ENCODE measurements around the gene PDE4DIP. TPM values are rescaled to one million over a fixed set of nuclear protein-coding genes. Genes with fewer than 3 reads are reported as not detected.
"Not testable (repeated sequence)": the region's sequence is repeated elsewhere in the genome, so short reads cannot be mapped to it uniquely, and the experiment has no call there.

Gene PDE4DIP
- total RNA-seq, 1 experiment from 2014 or later, result 36.5 TPM

DNA sequence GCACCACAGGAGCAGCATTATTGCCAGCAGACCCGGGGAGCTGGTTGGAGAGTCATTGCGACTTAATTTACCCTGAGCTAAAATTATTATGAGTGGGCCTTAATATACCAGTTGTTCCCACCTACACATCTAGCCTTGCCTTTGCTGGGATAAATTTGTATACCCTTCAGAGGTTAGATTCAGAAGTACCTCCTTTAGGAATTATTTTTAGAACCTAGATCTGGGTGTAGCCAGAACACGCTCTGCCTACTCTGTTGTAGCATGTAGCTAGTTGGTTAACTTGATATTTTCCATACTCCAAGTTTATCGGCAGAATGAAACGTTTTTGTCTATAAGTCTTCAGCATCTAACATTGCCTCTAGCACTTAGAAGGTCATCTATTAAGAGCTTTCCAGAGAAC lies 9.1 kb downstream of the PDE4DIP start:
- H3K27ac ChIP-seq; H3K9me3 ChIP-seq (replicated peaks); DNase-seq (ENCODE audit: low read depth in 1 of 2, low spot score in 2 of 2); H3K4me1 ChIP-seq (replicated peaks); H3K4me3 ChIP-seq; H3K36me3 ChIP-seq; H3K27me3 ChIP-seq (replicated peaks): not testable (repeated sequence)

DNA sequence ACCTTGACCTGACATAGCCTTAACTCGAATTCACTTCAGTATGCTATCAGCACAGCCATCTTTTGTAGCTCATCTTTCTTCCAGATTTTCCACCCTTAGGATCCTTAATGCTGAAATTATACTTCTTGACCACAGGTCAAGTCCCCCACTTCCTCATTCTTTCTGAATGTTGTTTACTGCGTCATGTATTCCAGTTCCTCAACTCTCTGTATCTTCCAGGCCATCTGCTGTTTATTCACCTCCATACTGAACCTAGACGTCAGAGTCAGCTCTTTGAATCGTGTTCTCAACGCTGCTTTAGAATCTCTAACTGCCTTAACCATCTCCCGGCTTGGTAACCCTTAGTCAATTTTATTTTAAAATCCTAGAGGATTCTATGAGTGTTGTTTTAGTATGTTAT lies 9.8 kb downstream of the PDE4DIP start:
- H3K9me3 ChIP-seq (replicated peaks); H3K27me3 ChIP-seq (replicated peaks); H3K4me1 ChIP-seq (replicated peaks); DNase-seq (ENCODE audit: low read depth in 1 of 2, low spot score in 2 of 2); H3K4me3 ChIP-seq; H3K27ac ChIP-seq; H3K36me3 ChIP-seq: not testable (repeated sequence)

DNA sequence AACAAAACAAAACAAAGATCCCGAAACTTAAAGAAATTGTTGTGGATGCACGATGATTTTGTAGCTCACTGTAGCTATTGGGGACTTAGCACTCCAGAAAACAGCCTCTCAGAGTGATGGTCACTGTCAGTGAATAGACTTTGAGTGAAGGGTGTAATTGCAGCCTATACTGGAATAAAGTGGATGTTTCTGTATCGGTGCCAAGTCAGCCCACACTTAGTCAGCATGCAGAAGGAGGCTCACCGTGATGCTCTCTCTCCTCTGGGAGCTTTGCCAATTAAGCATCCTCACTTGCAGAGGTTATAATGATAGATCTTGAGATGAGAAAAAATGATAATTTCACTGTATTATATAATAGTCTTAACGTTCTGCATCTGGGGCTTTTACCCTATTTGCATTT lies 11.1 kb downstream of the PDE4DIP start:
- not testable (repeated sequence) for H3K4me3 ChIP-seq; DNase-seq (ENCODE audit: low read depth in 1 of 2, low spot score in 2 of 2); H3K27ac ChIP-seq; H3K9me3 ChIP-seq (replicated peaks); H3K4me1 ChIP-seq (replicated peaks); H3K36me3 ChIP-seq; H3K27me3 ChIP-seq (replicated peaks)

DNA sequence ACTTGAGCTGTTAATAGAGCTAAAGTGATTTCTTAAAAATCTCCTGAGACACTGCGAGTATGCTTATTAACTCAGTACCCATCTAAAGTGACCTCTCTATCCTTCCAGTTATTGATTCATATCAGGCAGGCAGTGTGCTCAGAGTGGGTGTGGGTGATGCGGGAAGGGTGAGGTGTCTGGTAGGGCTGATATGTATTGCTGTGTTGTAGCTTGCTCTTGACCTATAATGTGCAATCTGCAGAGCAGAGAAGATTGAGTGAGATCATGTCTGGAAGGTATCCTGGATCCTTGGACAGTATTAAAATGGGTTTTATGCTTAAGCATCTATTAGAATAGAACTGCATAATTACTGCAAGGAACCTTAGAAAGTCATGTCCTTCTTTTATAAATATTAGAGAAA lies 15.8 kb downstream of the PDE4DIP start:
- H3K4me1 ChIP-seq (replicated peaks); H3K27me3 ChIP-seq (replicated peaks); H3K9me3 ChIP-seq (replicated peaks); DNase-seq (ENCODE audit: low read depth in 1 of 2, low spot score in 2 of 2); H3K27ac ChIP-seq; H3K4me3 ChIP-seq; H3K36me3 ChIP-seq: not testable (repeated sequence)

DNA sequence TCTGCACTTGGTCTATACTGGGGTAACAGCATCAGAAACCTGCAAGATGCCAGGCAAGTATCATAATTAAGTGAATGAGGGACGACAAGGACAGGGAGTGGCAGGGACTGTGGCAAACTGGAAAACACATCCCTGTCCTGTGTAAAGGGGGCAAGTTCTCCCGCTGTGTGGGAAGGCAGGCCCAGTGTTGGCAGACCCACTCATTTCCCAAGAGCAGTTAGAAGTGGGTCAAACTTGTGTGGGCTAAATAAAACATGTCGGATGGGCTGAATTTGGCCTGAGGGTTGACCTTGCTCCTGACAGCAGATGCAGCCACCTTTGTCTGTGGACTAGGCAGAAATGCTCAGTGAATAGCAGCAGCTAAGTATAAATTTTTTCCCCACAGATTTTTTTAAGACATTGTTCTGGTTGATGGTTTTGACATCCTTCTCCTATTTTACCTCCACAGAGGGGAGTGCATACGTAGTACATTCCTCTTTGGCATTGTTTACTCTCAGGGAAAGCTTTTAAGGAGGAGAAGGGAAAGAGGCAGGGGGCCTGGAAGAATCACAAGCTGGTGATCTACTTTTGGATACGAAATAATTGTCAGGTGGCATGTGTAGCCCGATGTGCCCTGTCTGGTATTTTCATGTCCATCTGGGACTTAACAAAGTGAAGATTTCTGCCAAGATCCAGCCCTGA lies 16.5 kb downstream of the PDE4DIP start:
- not testable (repeated sequence) for DNase-seq (ENCODE audit: low read depth in 1 of 2, low spot score in 2 of 2); H3K27ac ChIP-seq; H3K4me1 ChIP-seq (replicated peaks); H3K27me3 ChIP-seq (replicated peaks); H3K4me3 ChIP-seq; H3K9me3 ChIP-seq (replicated peaks); H3K36me3 ChIP-seq

DNA sequence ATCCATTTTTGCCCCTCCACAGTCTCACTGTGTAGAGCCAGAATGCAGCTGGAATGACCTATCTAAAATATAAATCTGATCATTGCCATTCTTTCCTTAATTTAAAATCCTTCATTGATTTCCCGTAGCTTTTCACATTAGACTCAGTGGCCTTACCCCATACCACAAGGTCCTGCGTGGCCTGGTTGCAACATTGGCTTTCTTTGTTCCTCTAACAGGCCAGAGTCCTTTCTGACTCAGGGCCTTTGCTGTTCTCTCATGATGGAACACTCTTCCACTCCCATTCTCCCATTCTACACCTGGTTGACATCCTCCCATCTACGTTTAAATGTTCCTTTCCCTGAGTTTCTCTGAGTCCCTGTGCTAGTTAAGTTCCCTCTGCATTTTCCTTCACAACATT lies 18.4 kb downstream of the PDE4DIP start:
- not testable (repeated sequence) for H3K4me3 ChIP-seq; H3K27me3 ChIP-seq (replicated peaks); H3K4me1 ChIP-seq (replicated peaks); H3K36me3 ChIP-seq; H3K9me3 ChIP-seq (replicated peaks); H3K27ac ChIP-seq; DNase-seq (ENCODE audit: low read depth in 1 of 2, low spot score in 2 of 2)

DNA sequence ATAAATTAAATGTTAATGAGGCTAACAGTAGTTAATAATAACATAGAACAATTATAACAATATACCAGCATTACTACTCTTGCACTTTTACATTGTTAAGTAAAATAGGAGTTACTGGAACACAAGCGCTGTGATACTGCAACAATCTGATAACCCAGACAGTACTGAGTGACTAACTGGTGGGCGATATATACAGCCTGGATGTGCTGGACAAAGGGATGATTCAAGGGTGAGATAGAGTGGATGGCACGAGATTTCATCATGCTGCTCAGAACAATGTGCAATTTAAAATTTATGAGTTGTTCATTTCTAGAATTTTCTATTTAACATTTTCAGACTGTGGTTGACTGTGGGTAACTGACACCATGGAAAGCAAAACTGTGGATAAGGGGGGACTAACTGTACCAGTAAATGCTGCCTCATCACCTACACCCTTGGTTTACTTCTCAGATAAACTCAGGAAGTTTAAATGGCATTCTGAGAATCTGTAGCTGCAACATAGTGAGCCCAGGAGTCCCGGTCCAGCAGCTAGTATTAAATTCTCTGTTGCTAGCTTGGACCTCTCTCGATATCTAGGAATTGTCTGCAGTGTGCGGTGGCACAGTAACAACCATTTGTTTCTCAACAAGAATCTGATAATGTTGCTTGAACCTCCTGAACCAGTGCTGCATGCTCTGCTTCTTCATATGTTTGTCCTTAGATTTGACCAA lies 24.9 kb downstream of the PDE4DIP start:
- not testable (repeated sequence) for H3K4me3 ChIP-seq; H3K4me1 ChIP-seq (replicated peaks); H3K27me3 ChIP-seq (replicated peaks); H3K9me3 ChIP-seq (replicated peaks); H3K36me3 ChIP-seq; DNase-seq (ENCODE audit: low read depth in 1 of 2, low spot score in 2 of 2); H3K27ac ChIP-seq

DNA sequence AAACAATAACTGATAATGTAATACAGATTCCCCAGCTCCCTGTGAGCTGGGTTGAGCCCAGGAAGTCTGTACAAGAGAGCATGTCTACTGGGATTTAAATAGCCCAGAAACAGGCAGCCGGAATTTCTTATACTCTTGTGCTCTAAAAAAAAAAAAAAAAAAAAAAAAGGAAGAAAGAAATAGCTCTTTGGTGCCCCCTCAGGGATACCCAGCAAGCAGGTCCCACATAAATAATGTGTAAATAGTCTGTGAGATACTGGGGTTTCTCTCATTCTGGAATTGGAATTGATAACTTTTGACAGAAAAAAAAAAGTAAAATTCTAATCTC lies 25.4 kb downstream of the PDE4DIP start:
- H3K9me3 ChIP-seq (replicated peaks); H3K4me3 ChIP-seq; DNase-seq (ENCODE audit: low read depth in 1 of 2, low spot score in 2 of 2); H3K36me3 ChIP-seq; H3K27ac ChIP-seq; H3K27me3 ChIP-seq (replicated peaks); H3K4me1 ChIP-seq (replicated peaks): not testable (repeated sequence)

DNA sequence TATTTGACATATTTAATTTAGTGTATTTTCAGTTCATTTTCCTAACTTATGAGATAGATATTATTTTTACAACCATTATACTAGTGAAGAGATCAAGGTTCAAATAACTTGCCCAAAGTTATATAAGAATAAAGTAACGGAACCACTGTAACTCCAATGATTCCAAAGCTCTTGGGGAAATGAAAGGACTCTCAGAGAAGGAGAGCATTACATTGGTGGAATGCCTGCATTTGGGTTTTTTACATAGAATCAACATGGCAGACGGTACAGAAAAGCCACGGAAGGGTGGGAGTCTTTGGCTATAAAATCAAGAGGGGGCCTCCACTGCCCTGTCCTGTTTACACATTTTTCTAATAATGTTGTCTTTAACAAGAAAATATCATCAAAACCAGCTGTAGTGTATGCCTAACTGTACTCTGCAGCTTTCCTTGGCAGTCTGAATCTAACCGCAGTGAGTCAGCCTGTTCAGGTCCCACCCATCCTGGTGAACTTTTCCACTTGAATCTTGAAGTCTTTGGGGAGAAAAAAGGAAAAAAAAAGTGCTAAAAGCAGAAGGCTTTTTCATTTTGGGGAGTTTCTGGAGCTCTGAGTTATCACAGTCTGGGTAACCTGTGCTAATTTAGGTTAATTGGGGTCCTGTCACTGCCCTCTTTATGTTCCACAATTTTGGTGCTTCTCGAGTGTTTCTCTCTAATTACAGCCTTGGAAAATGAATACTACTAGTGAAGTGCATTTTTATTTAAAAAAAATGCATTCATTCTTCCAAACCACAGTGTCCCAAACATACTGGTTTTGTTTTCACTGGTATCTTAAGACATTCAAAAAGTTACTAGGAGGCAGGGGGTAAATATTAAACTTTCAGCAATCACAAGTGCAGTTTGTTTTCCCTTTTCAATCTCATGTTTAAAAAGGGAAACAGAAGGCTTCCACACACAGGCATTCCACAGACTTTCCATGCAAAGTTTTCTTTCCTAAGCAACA lies 30.5 kb downstream of the PDE4DIP start:
- not testable (repeated sequence) for H3K4me3 ChIP-seq; H3K36me3 ChIP-seq; H3K27ac ChIP-seq; H3K4me1 ChIP-seq (replicated peaks); H3K9me3 ChIP-seq (replicated peaks); DNase-seq (ENCODE audit: low read depth in 1 of 2, low spot score in 2 of 2); H3K27me3 ChIP-seq (replicated peaks)

DNA sequence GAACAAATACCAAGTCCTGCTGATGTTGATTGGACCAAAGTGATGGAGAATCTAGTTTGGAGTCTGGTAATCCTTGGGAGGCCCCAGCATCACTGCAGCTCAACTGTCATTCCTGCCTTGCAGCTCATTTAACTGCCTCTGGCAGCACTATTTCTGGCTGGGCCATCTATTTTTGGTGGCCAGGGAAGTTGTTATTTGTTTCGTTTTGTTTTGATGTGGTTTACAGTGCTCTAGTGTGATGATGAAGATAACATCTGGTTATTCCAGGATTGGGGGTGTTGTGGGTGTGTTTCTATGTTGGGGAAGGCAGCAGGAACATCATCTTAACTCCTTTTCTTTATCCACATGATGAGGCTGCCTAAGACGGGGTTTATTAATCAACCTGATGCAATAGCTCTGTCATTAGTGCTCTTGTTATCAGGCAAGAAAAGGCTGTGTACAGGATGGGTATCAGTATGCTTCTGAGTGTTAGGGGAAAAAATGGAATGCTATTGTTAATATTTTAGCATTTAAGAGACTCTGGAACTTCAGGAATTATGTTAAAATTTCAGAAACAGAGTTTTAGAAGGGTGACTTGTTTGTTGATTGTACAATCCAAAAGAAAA lies 35.7 kb downstream of the PDE4DIP start:
- H3K36me3 ChIP-seq; H3K27ac ChIP-seq; H3K4me3 ChIP-seq; H3K9me3 ChIP-seq (replicated peaks); DNase-seq (ENCODE audit: low read depth in 1 of 2, low spot score in 2 of 2); H3K27me3 ChIP-seq (replicated peaks); H3K4me1 ChIP-seq (replicated peaks): not testable (repeated sequence)

DNA sequence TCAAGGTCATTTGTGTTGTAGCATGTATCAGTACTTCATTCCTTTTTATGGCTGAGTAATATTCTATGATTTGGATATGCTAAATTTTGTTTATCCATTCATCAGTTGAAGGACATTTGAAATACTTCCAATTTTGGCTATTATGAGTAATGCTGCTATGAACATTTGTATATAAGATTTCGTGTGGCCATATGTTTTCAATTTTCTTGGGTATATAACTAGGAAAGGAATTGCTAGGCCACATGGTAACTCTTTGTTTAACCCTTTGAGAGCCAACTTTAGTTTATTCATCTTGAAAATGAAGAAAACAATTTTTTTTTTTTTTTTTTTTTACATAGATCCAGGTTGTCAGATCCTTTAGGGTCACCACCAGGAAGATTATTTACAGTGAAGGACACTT lies 37.0 kb downstream of the PDE4DIP start:
- not testable (repeated sequence) for H3K36me3 ChIP-seq; H3K4me1 ChIP-seq (replicated peaks); H3K4me3 ChIP-seq; H3K27ac ChIP-seq; DNase-seq (ENCODE audit: low read depth in 1 of 2, low spot score in 2 of 2); H3K9me3 ChIP-seq (replicated peaks); H3K27me3 ChIP-seq (replicated peaks)

DNA sequence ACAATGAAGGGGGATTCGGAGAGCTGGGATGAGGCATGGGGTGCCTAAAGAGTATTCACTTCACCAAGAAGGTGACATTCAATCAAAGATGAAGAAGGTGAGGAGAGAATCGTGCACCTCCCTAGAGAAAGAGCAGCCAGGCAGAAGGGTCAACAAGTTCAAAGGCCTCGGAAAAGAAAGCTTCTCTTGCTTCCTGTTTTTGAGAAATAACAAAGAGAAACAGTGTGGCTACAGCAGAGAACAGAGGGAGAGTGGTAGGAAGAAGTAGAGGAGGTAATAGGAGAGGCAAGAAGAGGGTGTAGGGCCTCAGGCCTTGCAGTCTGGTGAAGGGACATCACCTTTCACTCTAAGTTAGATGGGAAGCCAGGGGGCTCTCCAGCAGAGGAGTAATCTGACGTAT lies 41.0 kb downstream of the PDE4DIP start:
- H3K9me3 ChIP-seq (replicated peaks); H3K27ac ChIP-seq; DNase-seq (ENCODE audit: low read depth in 1 of 2, low spot score in 2 of 2): not testable (repeated sequence)

DNA sequence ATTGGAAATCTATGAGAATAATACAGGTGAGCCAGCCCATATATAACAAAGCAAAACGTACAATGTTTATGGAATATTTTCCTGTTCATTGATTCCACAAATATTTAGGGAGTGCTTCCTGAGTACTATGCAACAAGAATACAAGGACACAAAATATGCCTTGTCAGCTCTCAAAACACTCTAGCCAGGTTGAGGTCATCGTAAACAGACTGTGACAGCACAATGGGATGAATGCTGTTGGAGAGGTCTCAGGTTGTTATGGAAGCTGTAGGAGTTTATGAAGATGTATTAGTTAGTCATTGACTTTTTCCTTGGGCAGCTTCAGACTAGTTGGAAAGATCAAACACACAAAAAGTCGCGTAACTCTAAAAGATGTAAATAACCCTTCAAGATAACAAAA lies 42.1 kb downstream of the PDE4DIP start:
- not testable (repeated sequence) for H3K27me3 ChIP-seq (replicated peaks); H3K9me3 ChIP-seq (replicated peaks); H3K4me1 ChIP-seq (replicated peaks); H3K36me3 ChIP-seq; H3K27ac ChIP-seq; DNase-seq (ENCODE audit: low read depth in 1 of 2, low spot score in 2 of 2); H3K4me3 ChIP-seq

More for the DNA sequence above, 41.0 kb downstream of the PDE4DIP start:
- not testable (repeated sequence) for H3K36me3 ChIP-seq; H3K27me3 ChIP-seq (replicated peaks); H3K4me1 ChIP-seq (replicated peaks); H3K4me3 ChIP-seq

DNA sequence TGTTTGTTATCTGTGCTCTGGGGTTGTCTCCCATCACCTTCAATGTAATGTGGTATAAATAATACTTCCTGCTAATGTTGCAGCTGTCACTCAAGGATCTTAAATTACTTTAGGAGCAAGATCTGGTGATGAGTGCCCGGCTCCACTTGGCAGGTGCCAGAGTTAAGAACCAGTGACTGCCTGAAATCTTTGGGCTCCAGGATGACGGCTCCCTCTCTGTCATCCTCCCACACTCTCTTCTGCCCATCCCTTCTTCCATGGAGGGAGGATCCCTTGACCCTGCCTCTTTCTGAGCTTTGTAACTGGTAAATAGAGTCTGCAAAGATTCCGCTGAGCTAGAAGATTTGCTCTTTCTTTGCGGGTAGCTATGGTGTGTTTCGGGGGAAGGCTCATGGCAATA lies 44.4 kb downstream of the PDE4DIP start:
- H3K27ac ChIP-seq; H3K36me3 ChIP-seq; DNase-seq (ENCODE audit: low read depth in 1 of 2, low spot score in 2 of 2); H3K9me3 ChIP-seq (replicated peaks); H3K27me3 ChIP-seq (replicated peaks); H3K4me3 ChIP-seq; H3K4me1 ChIP-seq (replicated peaks): not testable (repeated sequence)
